Mesenchymal stem cell (in vitro differentiated cells and primary cell): ENCODE data around the gene CATSPER3.

Source experiments
- DNase-seq: peaks from one replicate; pipeline ENCODE4 v3.0.0-alpha.2; 2013
- H2AFZ ChIP-seq: one replicate; pipeline ENCODE4 v1.6.1; 2013; ENCODE audit warnings: low read depth, mild to moderate bottlenecking, control low read depth, inconsistent platforms, low read length, moderate library complexity
- H2AK5ac ChIP-seq: 2 replicates; pipeline ENCODE4 v1.6.1; 2013; ENCODE audit warnings: low read length, moderate library complexity, mild to moderate bottlenecking, inconsistent platforms; ENCODE audit not compliant: severe bottlenecking
- H2BK120ac ChIP-seq: one replicate; pipeline ENCODE4 v1.6.1; 2013; ENCODE audit warnings: low read depth, mild to moderate bottlenecking, inconsistent platforms, low read length, moderate library complexity
- H2BK12ac ChIP-seq, 2 experiments: one replicate each; pipeline ENCODE4 v1.6.1; 2013; ENCODE audit warnings: inconsistent platforms in 2 of 2, low read length in 2 of 2, mild to moderate bottlenecking in 2 of 2, moderate library complexity in 2 of 2, control low read depth in 1 of 2
- H2BK15ac ChIP-seq: one replicate; pipeline ENCODE4 v1.6.1; 2013; ENCODE audit warnings: mild to moderate bottlenecking, low read depth, inconsistent platforms; ENCODE audit not compliant: poor library complexity, severe bottlenecking
- H2BK5ac ChIP-seq: 2 replicates; pipeline ENCODE4 v1.6.1; 2013; ENCODE audit warnings: low read depth, mild to moderate bottlenecking, low read length, control low read depth, inconsistent platforms; ENCODE audit not compliant: poor library complexity, severe bottlenecking
- H3K14ac ChIP-seq, 2 experiments: one replicate each; pipeline ENCODE4 v1.6.1; 2013; ENCODE audit warnings: inconsistent platforms in 2 of 2, low read length in 2 of 2, control low read depth in 1 of 2, mild to moderate bottlenecking in 1 of 2, moderate library complexity in 1 of 2
- H3K18ac ChIP-seq, 2 experiments: one replicate each; pipeline ENCODE4 v1.6.1; 2013; ENCODE audit warnings: inconsistent platforms in 2 of 2, low read length in 2 of 2, control low read depth in 1 of 2, low read depth in 1 of 2, mild to moderate bottlenecking in 1 of 2
- H3K23ac ChIP-seq, 2 experiments: one replicate each; pipeline ENCODE4 v1.6.1; 2013; ENCODE audit warnings: inconsistent platforms in 2 of 2, low read length in 2 of 2, mild to moderate bottlenecking in 2 of 2, moderate library complexity in 2 of 2, control low read depth in 1 of 2
- H3K27ac ChIP-seq: 2 replicates; pipeline ENCODE4 v1.5.1; 2013; ENCODE audit warnings: mild to moderate bottlenecking, moderate library complexity, low read length, control low read depth, inconsistent platforms; ENCODE audit not compliant: poor library complexity, severe bottlenecking
- H3K27me3 ChIP-seq, 2 experiments: 2 replicates each; pipeline versions ENCODE4 v1.6.1 to v1.7.0; 2013; ENCODE audit warnings: low read length in 2 of 2, mild to moderate bottlenecking in 2 of 2, moderate library complexity in 2 of 2, control low read depth in 1 of 2, inconsistent platforms in 1 of 2; ENCODE audit not compliant: control insufficient read depth in 1 of 2, insufficient read depth in 1 of 2
- H3K36me3 ChIP-seq, 2 experiments: 2 replicates each; pipeline versions ENCODE4 v1.6.1 to v1.7.0; 2013; ENCODE audit warnings: low read length in 2 of 2, control low read depth in 1 of 2, inconsistent platforms in 1 of 2, low read depth in 1 of 2, mild to moderate bottlenecking in 1 of 2; ENCODE audit not compliant: insufficient read depth in 2 of 2, control insufficient read depth in 1 of 2
- H3K4ac ChIP-seq, 2 experiments: one replicate each; pipeline ENCODE4 v1.6.1; 2013; ENCODE audit warnings: inconsistent platforms in 2 of 2, low read length in 2 of 2, mild to moderate bottlenecking in 2 of 2, moderate library complexity in 2 of 2, control low read depth in 1 of 2, low read depth in 1 of 2
- H3K4me1 ChIP-seq: 2 replicates; pipeline ENCODE4 v1.6.1; 2013; ENCODE audit warnings: low read depth, low read length, control low read depth; ENCODE audit not compliant: control insufficient read depth, insufficient read depth
- H3K4me2 ChIP-seq: 2 replicates; pipeline ENCODE4 v1.6.1; 2013; ENCODE audit warnings: low read length, mild to moderate bottlenecking, inconsistent platforms; ENCODE audit not compliant: poor library complexity, severe bottlenecking
- H3K4me3 ChIP-seq, 2 experiments: 2 replicates each; pipeline versions ENCODE4 v1.5.1 to v1.7.0; 2013; ENCODE audit warnings: low read length in 2 of 2, mild to moderate bottlenecking in 2 of 2, control low read depth in 1 of 2, low read depth in 1 of 2; ENCODE audit not compliant: insufficient read depth in 1 of 2
- H3K79me1 ChIP-seq: replicated peaks from 2 replicates; pipeline ENCODE4 v1.6.1; 2013; ENCODE audit warnings: mild to moderate bottlenecking, control low read depth, low read length, inconsistent platforms; ENCODE audit not compliant: poor library complexity, severe bottlenecking
- H3K9ac ChIP-seq: 2 replicates; pipeline ENCODE4 v1.7.0; 2013; ENCODE audit warnings: mild to moderate bottlenecking, low read length, moderate library complexity
- H3K9me3 ChIP-seq: 2 replicates; pipeline ENCODE4 v1.7.0; 2013; ENCODE audit warnings: mild to moderate bottlenecking, low read length; ENCODE audit not compliant: control insufficient read depth
- H4K8ac ChIP-seq: one replicate; pipeline ENCODE4 v1.6.1; 2013; ENCODE audit warnings: inconsistent platforms, mild to moderate bottlenecking, low read length, moderate library complexity
- H4K91ac ChIP-seq: one replicate; pipeline ENCODE4 v1.6.1; 2013; ENCODE audit warnings: mild to moderate bottlenecking, low read length, inconsistent platforms
- WGBS: methylation state at CpG from one replicate; pipeline ENCODE4 v1.1.7; 2013; ENCODE audit warnings: mixed read lengths; 5-methylcytosine and 5-hydroxymethylcytosine counted together

Gene CATSPER3

GRCh38 chr5:134948911-134949310, 18.8 kb upstream of the CATSPER3 start:
- no peak overlapping the region for H4K91ac ChIP-seq
- H3K9me3 ChIP-seq, result peaks cover 4% of the 10 kb centered on the region
- H3K18ac ChIP-seq, result no peak overlapping the region
- no peak overlapping the region for H3K9ac ChIP-seq
- H3K27me3 ChIP-seq, result no peaks in the 10 kb centered on the region
- H2BK5ac ChIP-seq, result no peak overlapping the region
- no peak overlapping the region for H2AFZ ChIP-seq
- H3K4me2 ChIP-seq, result no peak overlapping the region
- no peak overlapping the region for H3K4ac ChIP-seq
- no peak overlapping the region for H2BK12ac ChIP-seq
- no peaks in the 10 kb centered on the region for H3K4me1 ChIP-seq
- no peak overlapping the region for H3K23ac ChIP-seq
- H3K27ac ChIP-seq, result no peak overlapping the region
- H2BK15ac ChIP-seq, result no peak overlapping the region
- no peak overlapping the region for H4K8ac ChIP-seq
- H3K79me1 ChIP-seq, result peaks cover 3% of the 10 kb centered on the region
- WGBS, result 86% methylated on average over 5 of the region's 5 CpGs
- H3K4me3 ChIP-seq, result no peak overlapping the region
- no peak for DNase-seq
- no peaks in the 10 kb centered on the region for H3K36me3 ChIP-seq
- no peak overlapping the region for H3K14ac ChIP-seq
- H2AK5ac ChIP-seq, result no peak overlapping the region
- no peak overlapping the region for H2BK120ac ChIP-seq

DNA sequence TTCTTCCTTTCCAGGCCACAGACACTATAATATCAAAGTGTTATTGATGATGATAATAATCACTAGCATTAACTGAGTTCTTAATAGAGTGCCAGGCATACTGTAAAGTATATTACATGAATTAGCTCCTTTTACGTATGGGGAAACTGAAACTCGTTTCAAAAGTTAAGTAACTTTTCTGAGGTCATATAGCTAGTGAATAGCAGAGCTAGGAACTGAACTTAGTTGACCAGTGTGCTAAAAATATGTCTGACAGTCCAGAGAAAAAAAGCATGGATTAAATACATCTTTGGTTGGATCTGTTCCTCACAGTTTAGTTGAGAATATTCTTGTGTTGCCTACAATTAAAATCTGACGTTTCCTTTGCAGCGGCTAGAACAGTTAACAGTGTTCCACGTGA, 18.4 kb upstream of the CATSPER3 start:
- Histone ChIP-seq H3K23ac (no peak overlapping the region), H3K36me3 (no peaks in the 10 kb centered on the region), H3K27ac (no peak overlapping the region), H3K18ac (no peak overlapping the region), H3K79me1 (peaks cover 4% of the 10 kb centered on the region), H3K14ac (no peak overlapping the region), H2BK120ac (no peak overlapping the region), H3K4me2 (no peak overlapping the region), H3K9me3 (peaks cover 8% of the 10 kb centered on the region), H4K91ac (no peak overlapping the region), H3K27me3 (no peaks in the 10 kb centered on the region), H2BK15ac (no peak overlapping the region), H4K8ac (no peak overlapping the region), H2BK5ac (no peak overlapping the region), H3K4ac (no peak overlapping the region), H3K9ac (no peak overlapping the region), H3K4me1 (no peaks in the 10 kb centered on the region), H3K4me3 (no peak overlapping the region), H2AFZ (no peak overlapping the region), H2AK5ac (no peak overlapping the region), H2BK12ac (no peak overlapping the region)
- DNase-seq, result no peak
- 92% methylated on average over 5 of the region's 5 CpGs for WGBS

GRCh38 chr5:134957920-134958608, 9.6 kb upstream of the CATSPER3 start:
- H3K4me1 ChIP-seq, result no peaks in the 10 kb centered on the region
- H3K18ac ChIP-seq, result no peak overlapping the region
- H3K23ac ChIP-seq, result no peak overlapping the region
- no peak for DNase-seq
- 37% methylated on average over 3 of the region's 4 CpGs for WGBS
- H3K4ac ChIP-seq, result no peak overlapping the region
- H2AFZ ChIP-seq, result no peak overlapping the region
- H3K27me3 ChIP-seq, result no peaks in the 10 kb centered on the region
- H4K8ac ChIP-seq, result no peak overlapping the region
- H3K9ac ChIP-seq, result no peak overlapping the region
- peaks cover 2% of the 10 kb centered on the region for H3K79me1 ChIP-seq
- H3K14ac ChIP-seq, result no peak overlapping the region
- no peak overlapping the region for H4K91ac ChIP-seq
- H2BK15ac ChIP-seq, result no peak overlapping the region
- H3K4me2 ChIP-seq, result no peak overlapping the region
- H3K27ac ChIP-seq, result no peak overlapping the region
- no peak overlapping the region for H2AK5ac ChIP-seq
- H3K9me3 ChIP-seq, result peaks cover 12% of the 10 kb centered on the region
- no peak overlapping the region for H3K4me3 ChIP-seq
- H2BK5ac ChIP-seq, result no peak overlapping the region
- no peak overlapping the region for H2BK120ac ChIP-seq
- no peak overlapping the region for H2BK12ac ChIP-seq
- H3K36me3 ChIP-seq, result peaks cover 6 to 13% of the 10 kb centered on the region in 2 experiments

GRCh38 chr5:134958755-134959154, 9.0 kb upstream of the CATSPER3 start:
- H2BK15ac ChIP-seq, result no peak overlapping the region
- 11% methylated on average over 2 of the region's 3 CpGs for WGBS
- H3K14ac ChIP-seq, result no peak overlapping the region
- H4K8ac ChIP-seq, result peak overlapping the region; percentile 28
- H3K36me3 ChIP-seq, result peaks cover 6 to 15% of the 10 kb centered on the region in 2 experiments
- no peaks in the 10 kb centered on the region for H3K27me3 ChIP-seq
- H3K4me1 ChIP-seq, result no peaks in the 10 kb centered on the region
- no peak overlapping the region for H3K4me3 ChIP-seq
- H2AK5ac ChIP-seq, result no peak overlapping the region
- no peak overlapping the region for H3K27ac ChIP-seq
- no peak overlapping the region for H2AFZ ChIP-seq
- H3K9me3 ChIP-seq, result peaks cover 9% of the 10 kb centered on the region
- H3K4ac ChIP-seq, result no peak overlapping the region
- H3K4me2 ChIP-seq, result no peak overlapping the region
- H3K18ac ChIP-seq, result no peak overlapping the region
- H2BK120ac ChIP-seq, result no peak overlapping the region
- no peak overlapping the region for H4K91ac ChIP-seq
- no peak overlapping the region for H2BK5ac ChIP-seq
- peaks cover 2% of the 10 kb centered on the region for H3K79me1 ChIP-seq
- no peak overlapping the region for H2BK12ac ChIP-seq
- no peak overlapping the region for H3K23ac ChIP-seq
- peak; percentile 36 for DNase-seq
- H3K9ac ChIP-seq, result no peak overlapping the region
